RWPE1 (cell line): ENCODE results near the gene PTDSS2.

Source experiments
- CTCF ChIA-PET: fragments of 350-600 bp; sonication (Branson Sonifier 250); formaldehyde crosslinking; extraction: SDS; loops from one replicate; lab custom pipeline; 2021; lab: Yijun Ruan, JAX
- POLR2A ChIA-PET: fragments of 400-600 bp; formaldehyde crosslinking; extraction: SDS; loops from one replicate; lab custom pipeline; 2020; ENCODE audit warnings: antibody characterized with exemption; ENCODE audit not compliant: low non-redundant PET; lab: Yijun Ruan, JAX
- DNase-seq: peaks from one replicate; pipeline ENCODE4 v3.0.0; 2012; ENCODE audit warnings: low spot score
- H3K27ac ChIP-seq: fragments of 450-650 bp; 2 replicates; pipeline ENCODE4 v1.5.1; 2017
- CTCF ChIP-seq: fragments of 450-650 bp; conservative IDR thresholded peaks from 2 replicates; pipeline ENCODE4 v1.5.1; 2017; ENCODE audit warnings: low read depth, mild to moderate bottlenecking

PTDSS2 gene

GRCh38 chr11:491358-491757 lies 41.3 kb downstream of the PTDSS2 start:
- ChIA-PET POLR2A (no interaction called here), CTCF (no interaction called here)
- DNase-seq, result no peak
- peak overlapping the region; percentile 51; the same call in 1 of the 2 replicates for H3K27ac ChIP-seq
- TF ChIP-seq CTCF, result no peak

GRCh38 chr11:492427-493226 lies 42.5 kb downstream of the PTDSS2 start:
- DNase-seq, result no peak
- H3K27ac ChIP-seq, result peak overlapping the region; percentile 59
- TF ChIP-seq CTCF, result no peak
- CTCF ChIA-PET, result interaction anchor here (0.7 kb wide), 1 partner anchor 19 kb away, joined by 3 read pairs; no protein-coding TSS in a partner anchor
- POLR2A ChIA-PET, result no interaction called here

- H3K27ac ChIP-seq, result peak overlapping the region; percentile 59
- DNase-seq, result no peak
- TF ChIP-seq CTCF, result no peak
- ChIA-PET POLR2A (no interaction called here), CTCF (interaction anchor here (0.5 kb wide), 1 partner anchor 23 kb away, joined by 4 read pairs; no protein-coding TSS in a partner anchor)
These were observed 44.9 kb downstream of the PTDSS2 start for GRCh38 chr11:494761-495536.

- H3K27ac ChIP-seq, result peak overlapping the region; percentile 59
- no peak for TF ChIP-seq CTCF
- ChIA-PET POLR2A (no interaction called here), CTCF (interaction anchor here (0.5 kb wide), 1 partner anchor 23 kb away, joined by 4 read pairs; no protein-coding TSS in a partner anchor)
- DNase-seq, result no peak
These were observed 45.5 kb downstream of the PTDSS2 start for GRCh38 chr11:495537-495931.

GRCh38 chr11:496834-497564 lies 46.9 kb downstream of the PTDSS2 start:
- peak overlapping the region; percentile 59 for H3K27ac ChIP-seq
- ChIA-PET POLR2A (no interaction called here), CTCF (no interaction called here)
- no peak for DNase-seq
- TF ChIP-seq CTCF, result no peak
